PC-9 (cell line): Measurements from ENCODE around the gene PLEKHA6.

Experiments used
- EZH2 ChIP-seq: fragments of 200-600 bp; sonication (generic); IDR thresholded peaks from 2 replicates; pipeline ENCODE4 v1.8.0; 2017; ENCODE audit warnings: antibody characterized with exemption, low read depth
- TF ChIP-seq, protein P1 (sequence below): fragments of 200-600 bp; sonication (generic); conservative IDR thresholded peaks from 2 replicates; pipeline ENCODE4 v1.6.1; 2017; ENCODE audit warnings: mixed run types, antibody characterized with exemption, mild to moderate bottlenecking, moderate library complexity

DNA sequence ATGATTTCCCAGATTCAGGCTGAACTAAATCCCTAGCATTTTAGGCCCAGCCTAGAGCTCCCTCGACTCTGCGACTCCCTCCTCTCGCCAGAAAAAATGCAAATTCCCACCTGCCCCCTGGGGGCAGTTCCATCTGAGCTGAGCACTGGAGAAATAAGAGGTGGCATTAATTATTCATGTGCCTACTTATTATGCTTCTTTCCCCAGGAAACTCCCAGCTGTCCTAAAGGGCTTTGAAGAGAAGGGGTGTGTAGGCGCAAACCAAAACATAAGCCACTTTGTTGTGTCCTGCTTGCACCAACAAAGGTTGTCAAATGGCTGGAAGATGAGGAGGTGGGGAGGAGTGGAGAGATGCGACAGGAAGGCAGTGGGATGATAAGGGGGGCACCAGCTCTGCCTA, 104.5 kb downstream of the PLEKHA6 start:
- TF ChIP-seq EZH2 = no peak
- TF ChIP-seq, protein P1, sequence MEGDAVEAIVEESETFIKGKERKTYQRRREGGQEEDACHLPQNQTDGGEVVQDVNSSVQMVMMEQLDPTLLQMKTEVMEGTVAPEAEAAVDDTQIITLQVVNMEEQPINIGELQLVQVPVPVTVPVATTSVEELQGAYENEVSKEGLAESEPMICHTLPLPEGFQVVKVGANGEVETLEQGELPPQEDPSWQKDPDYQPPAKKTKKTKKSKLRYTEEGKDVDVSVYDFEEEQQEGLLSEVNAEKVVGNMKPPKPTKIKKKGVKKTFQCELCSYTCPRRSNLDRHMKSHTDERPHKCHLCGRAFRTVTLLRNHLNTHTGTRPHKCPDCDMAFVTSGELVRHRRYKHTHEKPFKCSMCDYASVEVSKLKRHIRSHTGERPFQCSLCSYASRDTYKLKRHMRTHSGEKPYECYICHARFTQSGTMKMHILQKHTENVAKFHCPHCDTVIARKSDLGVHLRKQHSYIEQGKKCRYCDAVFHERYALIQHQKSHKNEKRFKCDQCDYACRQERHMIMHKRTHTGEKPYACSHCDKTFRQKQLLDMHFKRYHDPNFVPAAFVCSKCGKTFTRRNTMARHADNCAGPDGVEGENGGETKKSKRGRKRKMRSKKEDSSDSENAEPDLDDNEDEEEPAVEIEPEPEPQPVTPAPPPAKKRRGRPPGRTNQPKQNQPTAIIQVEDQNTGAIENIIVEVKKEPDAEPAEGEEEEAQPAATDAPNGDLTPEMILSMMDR = no peak
